CD4-positive, alpha-beta T cell treated with Interleukin-17A for 1 hour (primary cell): ENCODE measurements around the gene STPG1.

Experiments used
- DNase-seq: peaks from one replicate; pipeline ENCODE4 v3.0.0-alpha.2; 2020

Gene STPG1

DNA sequence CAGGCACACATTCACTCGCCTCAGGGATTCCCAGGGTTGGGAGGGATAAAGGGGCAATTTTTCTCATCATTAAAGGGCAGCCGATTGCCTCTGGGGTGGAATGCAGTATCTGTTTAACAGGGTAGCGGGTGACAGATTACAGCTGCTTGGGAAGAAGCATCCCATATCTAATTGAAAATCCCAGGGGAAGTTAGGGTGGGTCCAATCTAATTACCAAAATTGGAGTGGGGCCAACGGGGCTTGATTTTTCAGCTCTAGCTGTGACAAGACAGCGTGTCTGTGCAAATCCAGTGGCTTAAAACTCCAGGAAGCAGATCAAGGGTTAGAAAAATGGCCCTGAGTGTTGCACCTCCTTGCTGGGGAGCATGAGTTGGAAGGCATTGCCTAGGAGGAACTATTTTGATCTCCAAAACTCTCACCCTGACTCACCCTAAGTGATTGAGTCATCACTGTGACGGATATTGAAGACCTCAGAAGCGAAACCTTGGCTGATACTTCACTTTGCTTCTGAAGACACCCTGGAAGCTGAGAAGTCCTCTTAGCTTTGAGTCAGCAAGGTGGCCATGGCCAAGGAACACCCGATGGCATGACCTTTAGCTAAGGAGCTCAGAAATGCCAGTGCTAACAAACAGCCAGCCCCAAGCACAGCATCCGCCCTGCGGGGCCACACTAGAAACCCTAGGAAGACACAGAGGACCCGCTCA, 48.5 kb downstream of the STPG1 start:
- no peak for DNase-seq

DNA sequence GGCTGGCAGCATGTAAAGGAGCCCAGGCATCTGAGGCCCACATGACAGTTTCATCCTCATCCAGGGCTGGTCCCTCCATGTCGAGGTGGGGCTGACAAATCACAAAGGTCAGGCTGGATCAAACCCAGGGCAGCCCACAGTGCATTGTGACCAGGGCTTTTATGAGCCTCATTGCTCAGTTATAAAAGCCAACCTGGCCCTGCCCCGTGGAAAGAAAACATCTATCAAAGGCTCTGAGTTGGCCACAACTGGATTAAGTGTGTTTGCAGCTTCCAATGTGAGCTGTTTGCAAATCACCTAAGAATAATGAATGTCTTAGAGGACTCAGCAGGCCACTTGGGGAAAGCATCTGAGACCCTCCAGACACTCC, 49.0 kb downstream of the STPG1 start:
- no peak for DNase-seq

DNA sequence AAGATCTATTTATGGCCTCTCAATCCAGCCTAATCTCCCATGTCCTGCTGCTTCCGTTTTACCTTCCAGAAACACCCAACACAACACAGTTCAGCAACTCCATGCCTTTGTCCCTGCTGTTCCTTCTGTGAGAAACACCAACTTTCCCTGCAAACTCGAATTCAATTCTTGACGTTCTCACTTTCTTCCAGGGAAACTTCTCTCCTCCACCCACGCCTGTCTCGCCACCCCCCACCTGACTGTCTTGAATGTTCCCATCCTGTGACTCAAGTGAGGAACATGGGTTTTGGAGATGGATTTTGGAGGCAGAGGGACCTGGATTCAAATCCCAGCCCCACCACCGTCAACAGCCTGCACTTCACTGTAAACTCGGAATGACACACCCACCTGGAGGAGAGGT, 49.6 kb downstream of the STPG1 start:
- no peak for DNase-seq

DNA sequence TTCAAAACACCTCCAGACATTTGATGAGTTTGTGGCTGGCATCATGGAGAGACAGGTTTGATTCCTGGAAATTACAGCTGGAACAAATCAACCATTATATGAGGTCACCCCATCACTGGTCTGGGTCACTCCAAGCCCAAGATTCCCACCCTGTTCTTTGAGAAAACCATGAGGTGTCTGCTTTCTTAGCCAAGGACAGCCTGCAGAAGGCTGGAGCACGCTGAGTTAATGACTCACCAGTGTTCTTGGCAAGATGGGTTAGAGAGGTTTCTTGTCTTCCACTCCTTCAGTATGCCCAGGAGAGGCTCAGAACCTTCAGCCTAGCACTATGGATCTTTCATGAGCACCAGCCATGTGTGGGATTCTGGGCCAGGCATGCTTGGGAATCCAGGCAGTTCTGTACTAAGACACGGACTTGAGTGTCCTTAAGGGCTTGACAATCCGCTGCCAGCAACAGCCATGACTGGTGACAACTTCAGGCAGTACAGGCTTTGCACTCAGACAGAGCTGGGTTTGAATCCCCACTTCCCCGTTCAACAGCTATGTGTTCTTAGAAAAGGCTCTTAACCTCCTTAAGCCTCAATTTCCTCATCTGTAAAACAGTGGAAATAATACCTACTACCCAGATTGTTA, 50.5 kb downstream of the STPG1 start:
- no peak for DNase-seq

DNA sequence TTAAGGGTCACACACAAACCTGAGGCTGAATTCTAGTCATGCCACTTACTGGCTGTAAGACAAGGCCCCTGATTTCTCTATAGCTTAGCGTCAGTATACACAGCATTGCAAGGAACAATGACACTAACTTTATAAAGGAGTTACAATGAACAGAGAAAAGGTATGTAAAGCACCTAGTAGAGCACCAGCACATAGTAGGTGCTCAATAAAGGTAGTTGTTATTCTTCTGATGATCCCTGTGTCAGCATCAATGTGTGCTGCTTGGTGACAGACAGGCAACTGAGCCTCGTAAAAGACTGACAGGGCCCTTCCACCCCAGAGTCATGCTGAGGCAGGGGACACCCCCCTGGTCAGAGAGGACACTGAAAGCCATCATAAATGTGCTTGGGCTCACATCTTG, 51.2 kb downstream of the STPG1 start:
- no peak for DNase-seq

DNA sequence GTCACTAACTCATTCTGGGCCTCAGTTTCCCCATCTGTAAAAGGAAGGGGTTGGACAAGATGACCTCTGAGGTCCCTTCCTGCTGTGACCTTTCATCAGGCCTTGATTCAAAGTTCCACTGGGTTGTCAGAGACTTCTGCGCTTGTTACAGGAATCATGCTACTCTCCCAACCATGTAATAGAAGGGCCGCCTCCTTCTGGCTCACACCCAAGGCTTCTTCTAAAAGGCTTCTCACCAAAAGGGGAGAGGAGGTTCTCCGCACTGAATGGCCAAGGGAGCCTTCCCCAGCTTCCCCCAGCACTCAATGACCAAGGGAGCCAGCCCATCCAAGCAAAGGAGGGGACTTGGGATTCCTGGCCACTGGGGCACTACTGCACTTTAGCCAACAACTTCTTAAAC, 51.8 kb downstream of the STPG1 start:
- no peak for DNase-seq

DNA sequence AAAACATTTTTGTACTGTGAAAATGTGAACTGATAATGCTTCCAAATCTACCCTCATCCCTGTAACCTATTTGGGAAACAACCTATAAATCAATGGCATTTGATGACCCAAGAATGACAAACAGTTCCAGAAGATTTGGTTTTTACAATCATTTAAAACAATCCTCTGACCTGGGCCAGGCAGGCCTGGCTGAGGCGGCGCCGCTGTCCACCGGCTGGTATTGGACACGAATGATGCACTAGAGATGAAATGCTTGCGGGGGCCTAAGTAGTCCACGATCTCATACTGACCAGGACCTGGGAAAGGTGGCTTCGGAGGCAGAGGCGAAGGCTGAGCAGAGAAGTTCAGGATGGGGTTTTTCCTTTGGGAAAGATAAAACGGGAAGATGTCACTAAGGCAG, 52.9 kb downstream of the STPG1 start:
- no peak for DNase-seq

DNA sequence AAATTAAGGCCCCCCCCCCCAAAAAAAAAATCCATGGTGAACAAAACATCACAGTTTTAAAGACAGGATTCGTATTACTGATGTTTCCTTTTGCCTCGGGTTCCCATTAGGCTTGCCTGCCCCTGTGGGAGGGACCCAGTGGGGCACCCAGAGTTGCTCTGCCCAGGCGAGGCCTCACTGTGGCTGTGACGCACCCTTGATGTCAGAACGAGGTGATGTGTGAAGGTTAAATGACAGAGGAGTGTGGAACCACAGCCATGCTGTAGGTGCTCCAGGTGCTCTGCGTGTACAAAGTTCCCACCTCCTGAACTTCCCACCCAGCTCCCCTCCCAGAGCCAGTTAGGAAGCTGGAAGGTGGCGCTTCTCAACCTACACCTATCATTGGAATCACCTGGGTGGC, 56.5 kb downstream of the STPG1 start:
- no peak for DNase-seq

DNA sequence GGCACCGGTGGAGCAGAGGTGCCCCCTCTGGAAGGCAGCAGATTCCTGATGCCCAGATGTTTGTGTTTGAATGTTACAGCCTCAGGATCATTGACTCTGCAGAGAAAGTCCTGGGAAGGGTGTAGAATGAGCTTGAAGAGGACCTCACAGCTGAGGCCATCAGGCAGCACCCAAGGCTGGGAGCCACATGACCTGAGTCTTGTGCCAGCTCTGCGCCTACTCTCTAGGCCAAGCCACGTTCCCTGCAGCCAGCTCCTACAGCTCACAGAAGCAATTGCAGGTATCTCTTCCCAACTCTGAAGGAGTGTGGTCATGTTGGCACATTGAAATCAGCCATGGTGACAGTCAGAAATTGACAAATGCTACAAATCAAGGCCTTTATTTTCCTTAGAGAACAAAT, 58.1 kb downstream of the STPG1 start:
- no peak for DNase-seq

DNA sequence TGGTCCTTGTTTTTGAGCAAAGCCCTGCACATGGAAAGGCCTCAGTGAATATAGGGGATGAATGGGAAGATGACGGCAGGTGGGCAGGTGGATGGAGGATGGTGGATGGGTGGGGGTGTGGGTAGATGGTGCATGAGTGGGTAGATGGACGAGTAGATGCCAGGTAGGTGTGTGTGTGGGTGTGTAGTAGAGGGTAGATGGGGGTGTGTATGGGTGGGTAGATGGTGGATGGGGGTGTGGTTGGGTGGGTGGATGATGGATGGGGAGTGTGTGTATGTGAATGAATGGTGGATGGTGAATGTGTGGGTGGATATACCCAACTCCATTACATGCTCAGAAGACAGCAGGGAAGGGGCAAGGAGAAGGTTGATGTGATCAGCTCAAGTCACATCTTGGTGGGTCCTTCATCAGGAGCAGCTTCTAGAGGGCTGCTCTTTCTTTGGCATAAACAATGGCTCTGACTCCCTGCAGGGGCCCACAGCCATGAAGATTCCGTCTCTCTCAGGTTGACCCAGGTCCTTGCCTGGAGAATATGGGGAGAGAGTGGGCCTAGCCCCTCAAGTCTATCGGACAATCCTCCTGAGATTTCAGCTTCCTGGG, 60.2 kb downstream of the STPG1 start:
- DNase-seq: no peak

DNA sequence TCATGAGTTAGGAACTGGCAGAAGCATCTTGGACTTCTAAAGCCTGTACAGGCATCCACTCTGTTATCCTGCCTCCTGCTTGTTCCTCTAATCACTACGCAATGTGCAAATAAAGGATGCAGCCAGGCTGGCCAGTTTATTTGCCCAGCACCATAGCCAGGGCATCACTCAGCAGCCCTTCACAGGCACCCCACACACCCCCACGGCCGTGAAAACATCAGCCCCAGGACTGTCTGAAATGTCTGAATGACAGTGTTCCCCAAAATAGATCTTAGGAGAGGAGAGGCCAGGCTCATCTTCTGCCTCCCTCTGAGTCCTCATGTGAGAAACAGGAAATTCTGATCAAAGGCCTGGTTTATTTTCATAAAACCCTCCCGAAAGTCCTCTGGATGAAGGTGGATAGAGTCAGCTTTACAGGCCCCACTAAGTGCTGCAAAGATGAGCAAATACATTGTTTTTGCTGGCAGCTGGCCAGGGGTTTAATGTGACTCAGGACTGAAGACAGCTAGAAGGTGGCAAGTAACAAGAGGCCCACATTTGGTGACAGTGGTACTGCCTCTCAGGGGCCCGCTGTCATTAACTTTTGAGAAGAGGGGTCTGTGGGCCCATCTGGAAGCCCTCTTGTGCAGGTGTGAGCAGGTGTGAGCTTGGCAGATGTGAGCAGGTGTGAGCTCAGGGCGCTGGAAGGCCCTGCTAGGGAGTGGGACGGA, 61.5 kb downstream of the STPG1 start:
- DNase-seq: no peak

DNA sequence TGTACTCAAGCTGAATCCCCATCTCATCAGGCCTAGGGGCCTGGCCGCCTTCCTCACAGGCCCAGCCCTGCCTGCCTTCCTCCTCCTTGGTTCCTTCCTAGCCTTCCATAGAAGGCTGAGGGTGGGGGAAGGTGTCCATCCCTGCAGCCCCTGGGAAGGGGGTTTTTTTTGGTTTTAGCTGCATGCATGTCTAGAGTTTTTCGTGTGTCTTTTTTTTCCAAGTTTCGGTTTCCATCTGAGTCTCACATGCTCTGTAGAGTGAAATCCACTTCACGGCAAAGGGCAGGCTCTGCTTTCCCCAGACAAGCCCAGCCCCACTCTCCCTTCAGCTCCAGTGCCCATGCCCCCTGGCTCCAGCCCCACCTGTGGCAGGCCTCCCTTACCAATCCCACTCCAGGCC, 62.3 kb downstream of the STPG1 start:
- DNase-seq: no peak

DNA sequence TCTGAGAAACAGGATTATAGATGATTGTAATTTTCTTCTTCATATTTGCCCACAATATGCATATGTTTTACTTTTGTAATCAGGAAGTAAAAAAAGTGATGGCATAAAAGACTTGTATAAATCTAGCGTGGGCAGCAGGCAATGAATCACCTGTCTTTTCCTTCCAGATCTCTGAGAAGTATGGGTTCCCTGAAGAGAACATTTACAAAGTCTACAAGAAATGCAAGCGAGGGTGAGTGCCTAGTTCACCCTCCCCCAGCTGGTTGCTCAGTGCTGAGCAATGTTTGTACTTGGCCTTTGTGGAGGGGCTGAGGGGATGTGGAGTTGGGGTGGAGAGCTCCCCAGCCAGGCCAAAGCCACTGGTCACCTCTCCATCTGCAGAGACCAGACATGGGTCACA, 63.7 kb downstream of the STPG1 start:
- DNase-seq: no peak

DNA sequence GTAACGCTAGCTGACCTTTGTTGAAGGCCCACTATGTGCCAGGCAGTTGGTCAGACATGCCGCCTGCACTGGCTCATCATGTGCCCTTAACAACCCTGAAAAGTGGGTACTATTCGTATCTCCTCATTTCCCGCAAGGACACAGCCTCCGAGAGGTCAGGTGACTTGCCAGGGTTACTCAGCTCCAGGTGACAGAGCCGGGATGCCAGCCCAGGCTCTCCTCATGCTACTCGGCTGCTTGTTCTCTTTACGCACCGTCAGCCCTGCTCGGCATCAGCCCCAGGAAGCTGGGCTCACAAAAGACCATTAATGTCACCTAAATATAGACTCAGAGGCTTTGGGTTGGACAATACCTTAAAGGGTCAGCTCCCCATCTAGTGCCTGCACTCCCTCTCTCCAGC, 65.4 kb downstream of the STPG1 start:
- DNase-seq: no peak

DNA sequence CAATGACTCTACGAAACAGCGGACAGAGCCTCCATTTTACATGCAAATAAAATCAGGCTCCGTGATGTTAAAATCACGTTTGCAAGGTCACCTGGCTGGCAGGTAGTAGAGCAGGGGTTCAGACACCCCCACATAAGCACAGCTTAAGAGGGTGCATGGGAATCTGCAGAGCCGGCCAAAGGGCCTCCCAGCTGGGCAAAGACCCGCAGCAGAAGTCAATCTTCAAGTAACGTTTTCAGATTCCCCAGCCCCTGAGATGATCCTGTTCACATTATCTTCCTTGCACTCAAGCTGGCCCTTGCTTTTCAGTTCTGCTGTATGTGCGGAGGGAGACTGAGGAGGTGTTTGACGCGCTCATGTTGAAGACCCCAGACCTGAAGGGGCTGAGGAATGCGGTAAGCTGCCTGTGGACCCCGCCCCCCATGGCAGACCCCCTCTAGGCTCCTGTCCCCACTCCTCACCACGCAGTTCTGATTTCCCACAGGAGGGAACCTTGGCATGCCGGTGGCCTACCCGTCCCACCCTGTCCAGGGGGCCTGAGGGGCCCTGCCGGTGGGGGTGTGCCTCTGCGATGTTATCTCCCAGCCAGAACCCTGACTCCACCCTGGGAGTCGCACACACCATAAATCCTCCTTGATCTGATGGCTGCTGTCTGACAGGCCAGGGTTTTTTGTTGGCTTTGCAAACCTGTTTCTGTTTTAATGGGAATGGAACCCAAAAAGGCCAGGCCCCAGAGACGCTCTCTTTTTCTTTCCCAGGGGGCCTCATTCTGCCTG, 66.2 kb downstream of the STPG1 start:
- no peak for DNase-seq

DNA sequence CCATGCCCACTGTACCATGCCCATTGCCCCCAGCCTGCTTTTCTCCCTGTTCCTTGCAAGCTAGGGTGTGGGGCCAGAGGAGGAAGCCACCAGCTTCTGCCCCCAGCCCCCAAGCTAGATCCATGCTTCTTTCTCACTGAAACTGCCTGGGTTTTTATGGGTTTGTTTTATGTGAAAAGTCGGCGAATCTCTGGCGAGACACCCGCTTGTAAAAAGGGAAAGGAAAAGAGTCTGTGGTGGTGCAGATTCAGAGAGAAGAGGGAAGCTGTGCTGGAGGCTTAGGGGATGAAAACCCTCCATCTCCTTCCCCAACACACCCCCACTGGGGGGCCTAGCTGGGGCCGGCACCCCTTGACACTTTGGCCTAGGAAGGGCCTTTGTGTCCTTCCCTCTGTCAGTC, 68.2 kb downstream of the STPG1 start:
- DNase-seq: no peak

DNA sequence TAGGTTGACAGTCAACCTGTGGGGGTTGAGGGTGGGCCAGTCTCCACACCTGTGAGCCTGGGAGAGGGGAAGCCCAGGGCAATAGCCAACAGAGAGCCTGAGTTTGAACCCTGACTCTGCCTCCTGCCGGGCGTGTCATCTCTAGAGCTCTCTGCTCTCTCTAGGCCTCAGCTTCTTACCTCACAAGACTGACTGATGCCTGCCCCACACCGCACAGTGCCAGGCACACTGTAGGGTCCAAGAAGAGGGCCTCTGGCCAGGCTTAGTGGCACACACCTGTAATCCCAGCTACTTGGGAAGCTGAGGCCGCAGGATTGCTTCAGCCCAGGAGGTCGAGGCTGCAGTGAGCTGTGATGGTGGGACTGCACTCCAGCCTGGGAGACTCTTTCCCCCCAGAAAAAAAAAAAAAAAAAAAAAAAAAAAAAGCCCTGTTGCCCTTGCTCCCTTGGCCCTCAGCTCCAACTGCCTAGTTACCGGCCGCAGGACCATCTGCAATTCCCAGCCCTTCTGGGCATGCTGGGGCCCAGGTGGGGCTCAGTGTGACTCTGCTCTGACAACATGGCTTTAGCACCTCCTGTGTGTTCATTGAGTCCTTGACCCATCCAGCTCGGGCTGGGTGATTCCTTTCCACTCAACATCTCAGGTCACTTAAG, 69.4 kb downstream of the STPG1 start:
- DNase-seq: no peak

DNA sequence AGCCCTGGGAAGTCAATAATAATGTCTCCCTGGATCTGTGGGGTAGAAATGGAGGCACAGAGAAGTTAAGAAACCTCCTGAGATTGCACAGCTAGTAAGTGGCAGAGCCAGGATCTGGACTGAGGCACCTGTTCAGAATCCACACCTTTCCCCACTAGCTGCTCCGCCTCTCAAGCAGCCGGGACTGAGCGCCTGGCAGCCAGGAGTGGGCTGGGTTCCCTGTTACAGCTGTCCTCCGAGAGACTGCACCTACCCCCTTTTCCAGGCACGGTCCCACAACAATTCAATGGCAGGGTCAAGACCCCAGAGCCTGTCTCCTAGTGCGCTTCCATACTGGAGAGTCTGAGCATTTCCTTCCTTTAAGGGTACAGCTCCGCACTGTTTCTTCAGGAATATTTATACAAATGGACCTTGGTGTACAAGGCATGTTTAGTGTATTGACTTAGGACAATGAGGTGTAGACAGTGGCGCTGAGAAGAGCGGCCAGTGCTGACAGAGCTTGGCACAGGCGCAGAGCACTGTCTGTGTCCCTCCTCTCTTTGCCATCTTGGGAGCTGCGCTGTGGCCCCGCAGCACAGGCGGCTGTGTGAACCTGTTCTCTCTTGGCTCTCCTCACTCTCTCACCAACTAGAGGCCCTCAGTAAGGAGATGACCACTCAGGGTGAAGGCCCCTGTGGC, 70.0 kb downstream of the STPG1 start:
- no peak for DNase-seq

DNA sequence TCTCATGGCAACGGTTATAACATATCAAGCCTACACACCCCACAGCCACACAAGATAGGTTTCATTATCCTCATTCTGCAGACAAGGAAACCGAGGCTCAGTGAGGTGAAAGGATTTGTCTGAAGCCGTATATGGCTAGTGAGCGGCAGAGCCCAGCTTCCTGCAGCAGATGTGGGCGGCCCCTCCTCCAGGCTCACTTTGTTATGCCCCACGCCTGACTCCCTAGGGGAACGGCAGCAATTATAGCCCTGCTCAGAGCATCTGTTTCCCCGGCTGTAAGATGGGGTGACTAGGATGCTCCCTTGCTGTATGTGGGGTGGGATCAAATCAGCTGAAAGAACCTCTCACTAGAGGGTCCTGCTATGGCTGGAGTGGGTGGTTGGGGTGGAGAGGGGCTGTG, 72.3 kb downstream of the STPG1 start:
- no peak for DNase-seq

DNA sequence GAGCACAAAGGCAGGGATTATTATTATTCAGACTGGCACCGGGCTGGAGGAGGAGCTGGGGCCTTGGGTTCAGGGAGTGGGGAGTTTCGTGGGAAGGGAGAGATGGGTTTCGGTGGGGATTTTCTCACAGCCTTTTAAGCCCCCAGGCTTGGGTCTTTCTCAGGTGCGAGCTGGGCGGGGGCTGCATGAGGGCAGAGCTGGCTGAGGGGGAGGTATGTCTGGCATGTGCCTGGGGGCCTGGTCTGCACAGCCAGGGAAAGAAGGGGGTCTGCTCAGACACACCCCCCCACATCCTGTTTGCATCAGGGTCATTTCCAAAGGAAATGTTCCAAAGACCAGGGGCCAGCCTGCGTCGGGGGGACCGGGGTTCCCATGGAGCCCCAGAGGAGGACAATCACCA, 72.8 kb downstream of the STPG1 start:
- DNase-seq: no peak

DNA sequence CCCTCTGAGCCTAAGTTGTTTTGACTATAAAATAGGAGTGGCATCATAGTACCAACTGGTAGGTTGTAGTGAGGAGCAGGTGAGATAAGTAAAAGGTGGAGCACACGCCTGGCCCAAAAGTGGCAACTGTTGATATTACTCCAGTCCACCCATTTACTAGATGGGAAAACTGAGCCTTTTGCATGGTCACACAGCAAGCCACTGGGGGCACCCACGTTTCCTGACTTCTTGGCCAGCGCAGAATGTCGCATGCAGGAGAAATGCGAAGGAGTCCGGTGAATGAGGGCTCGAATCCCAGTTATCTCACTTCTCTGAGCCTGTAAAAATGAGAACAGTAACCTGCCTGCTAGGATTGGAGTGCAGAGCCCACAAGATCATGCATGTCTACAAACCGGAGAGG, 73.6 kb downstream of the STPG1 start:
- DNase-seq: no peak

DNA sequence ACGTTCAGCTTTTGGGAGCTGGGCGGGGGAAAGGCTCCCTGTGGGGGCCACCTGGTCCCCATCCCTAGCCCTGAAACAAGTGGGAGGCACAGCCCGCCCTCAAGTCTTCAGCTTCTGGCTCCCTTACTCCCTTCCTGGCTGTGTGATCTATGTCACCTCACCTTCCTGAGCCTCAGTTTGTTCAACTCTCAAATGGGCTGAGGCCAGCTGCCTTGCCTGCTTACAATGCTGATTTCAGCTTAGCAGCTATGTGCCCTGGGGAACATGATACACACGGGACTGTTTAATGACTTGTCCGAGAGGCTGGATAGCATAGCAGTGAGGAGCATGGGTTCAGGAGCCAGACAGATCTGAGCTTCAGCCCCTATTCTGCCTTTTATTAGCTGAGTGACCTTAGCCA, 75.1 kb downstream of the STPG1 start:
- no peak for DNase-seq
